NAMALWA (cell line): ENCODE data around the gene IFNLR1.
"Not testable (repeated sequence)": the region's sequence is repeated elsewhere in the genome, so short reads cannot be mapped to it uniquely, and the experiment has no call there.

Source experiments
- DNase-seq: peaks from one replicate; pipeline ENCODE4 v3.0.0-alpha.2; 2015; ENCODE audit warnings: low spot score

Gene IFNLR1

GRCh38 chr1:24186993-24187790 is at the start of gene IFNLR1:
TSS of gene IFNLR1 (minus strand) at chr1:24187289. CDS start at chr1:24187248, 41 bp downstream.
- DNase-seq, result peak; percentile 67

GRCh38 chr1:24235921-24236788 is 49.1 kb upstream of the IFNLR1 start:
- no peak for DNase-seq

- DNase-seq, result no peak
Observed at GRCh38 chr1:24233684-24234600, 46.9 kb upstream of the IFNLR1 start.

- no peak for DNase-seq
Observed at GRCh38 chr1:24231701-24232100, 44.6 kb upstream of the IFNLR1 start.

- no peak for DNase-seq
Observed at GRCh38 chr1:24228311-24228710, 41.2 kb upstream of the IFNLR1 start.

- no peak for DNase-seq
Observed at GRCh38 chr1:24226749-24227148, 39.7 kb upstream of the IFNLR1 start.

- no peak for DNase-seq
Observed at GRCh38 chr1:24224761-24225160, 37.7 kb upstream of the IFNLR1 start.

- DNase-seq, result no peak
Observed at GRCh38 chr1:24224086-24224485, 37.0 kb upstream of the IFNLR1 start.

- no peak for DNase-seq
Observed at GRCh38 chr1:24222793-24223192, 35.7 kb upstream of the IFNLR1 start.

- no peak for DNase-seq
Observed at GRCh38 chr1:24222008-24222605, 35.0 kb upstream of the IFNLR1 start.

- DNase-seq, result no peak
Observed at GRCh38 chr1:24221246-24221645, 34.2 kb upstream of the IFNLR1 start.

- no peak for DNase-seq
Observed at GRCh38 chr1:24216276-24217074, 29.4 kb upstream of the IFNLR1 start.

GRCh38 chr1:24215226-24215814 is 28.2 kb upstream of the IFNLR1 start:
- DNase-seq, result no peak

GRCh38 chr1:24212376-24212775 is 25.3 kb upstream of the IFNLR1 start:
- DNase-seq, result no peak

GRCh38 chr1:24210195-24210627 is 23.1 kb upstream of the IFNLR1 start:
- no peak for DNase-seq

- DNase-seq, result no peak
Observed at GRCh38 chr1:24209097-24209496, 22.0 kb upstream of the IFNLR1 start.

- no peak for DNase-seq
Observed at GRCh38 chr1:24207709-24208108, 20.6 kb upstream of the IFNLR1 start.

- DNase-seq, result not testable (repeated sequence)
Observed at GRCh38 chr1:24207395-24207687, 20.3 kb upstream of the IFNLR1 start.

- DNase-seq, result no peak
Observed at GRCh38 chr1:24206516-24207394, 19.7 kb upstream of the IFNLR1 start.

GRCh38 chr1:24206083-24206464 is 19.0 kb upstream of the IFNLR1 start:
- no peak for DNase-seq
